ENCODE results near the gene CFI. TPM values are rescaled to one million over a fixed set of nuclear protein-coding genes. Genes with fewer than 3 reads are reported as not detected.

Gene CFI
- total and polyA plus RNA-seq, 9 of the 15 experiments (the other 6 are each of a cell fraction or from before 2014, with no cell fraction given) = 0.30 to 8.4 (median 0.95) TPM

GRCh38 chr4:109729117-109729717 lies 72.6 kb downstream of the CFI start (continued):
- TF ChIP-seq ATF4 (CRISPR knock-in tag; IDR thresholded peaks at IDR 0.05) (peak; percentile 66), MBD2 (IDR thresholded peaks at IDR 0.05; ENCODE audit: borderline replicate concordance, low read depth) (no peak)

GRCh38 chr4:109728385-109728784 lies 73.4 kb downstream of the CFI start:
- H3K27ac ChIP-seq (ENCODE audit: extremely low read depth, low read depth, low read length) = peak overlapping the region; percentile 75
- H3K4me3 ChIP-seq = peak overlapping the region; percentile 81
- ATAC-seq (no peak), FAIRE-seq (no peak), DNase-seq (ENCODE audit: extremely low read depth in 1 of 4, low spot score in 3 of 4) (no peak)
- H3K4me2 ChIP-seq (ENCODE audit: insufficient read depth, low read length) = peak overlapping the region; percentile 95
- 0% methylated on average over 6 of the region's 6 CpGs for WGBS (ENCODE audit: insufficient coverage, low coverage, missing lambda C conversion rate)
- in situ Hi-C loops (cut with MboI) (no loop called here), intact Hi-C loops (cut with micrococcal nuclease) (loop anchor here (2.0 to 5.0 kb wide), 2 partner anchors 26 to 469 kb away; partner anchors contain the start of genes CASP6 and ELOVL6)
- BruUV-seq (replicated peaks) = no TSS peak
- H3K79me2 ChIP-seq (ENCODE audit: control insufficient read depth, insufficient read depth, low read length) = peaks cover 64% of the 10 kb centered on the region
- CTCF ChIA-PET (ENCODE audit: low intra/inter-chr PET ratio) = no interaction called here
- peaks cover 38% of the 10 kb centered on the region for H3K36me3 ChIP-seq (ENCODE audit: control insufficient read depth, insufficient read depth, low read length)
- H3K9me3 ChIP-seq (replicated peaks; ENCODE audit: control insufficient read depth, insufficient read depth, low read depth, low read length) = no peaks in the 10 kb centered on the region
- H4K20me1 ChIP-seq (replicated peaks; ENCODE audit: control insufficient read depth, insufficient read depth, low read length) = 0 out of 2 replicates have a peak, but pooled peaks cover 3% of the 10 kb centered on the region
- POLR2A ChIA-PET = interaction anchor here (0.8 kb wide), 1 partner anchor 19 kb away, joined by 3 read pairs; no protein-coding TSS in a partner anchor
- H3K9me1 ChIP-seq (ENCODE audit: control insufficient read depth, insufficient read depth, low read length) = no peaks in the 10 kb centered on the region
- no peaks in the 10 kb centered on the region for H3K27me3 ChIP-seq (ENCODE audit: control insufficient read depth in 2 of 2, insufficient read depth in 2 of 2, low read length in 2 of 2)
- TF ChIP-seq SP1 (CRISPR knock-in tag; IDR thresholded peaks at IDR 0.05) = peak; percentile 54; the same call in 1 of the 2 replicates
- no peak for TF ChIP-seq ZFX (CRISPR knock-in tag; IDR thresholded peaks at IDR 0.05)
- H3K9ac ChIP-seq (ENCODE audit: insufficient read depth in 1 of 2, low read depth in 2 of 2, low read length in 2 of 2) = peak overlapping the region; percentile 76 to 88; a peak in 3 of 4 replicates
- H2AFZ ChIP-seq (ENCODE audit: low read depth, low read length) = peak overlapping the region; percentile 7
- peaks cover 8 to 18% of the 10 kb centered on the region in 2 experiments; a peak in 4 of 5 replicates for H3K4me1 ChIP-seq (replicated peaks in 1 of 2; ENCODE audit: control insufficient read depth in 2 of 2, insufficient read depth in 2 of 2, low read length in 2 of 2)

Data from K562 (cell line).